ENCODE data around the gene FBXO36. TPM values are rescaled to one million over a fixed set of nuclear protein-coding genes. Genes with fewer than 3 reads are reported as not detected.

FBXO36 gene
- 0.87 TPM for polyA plus RNA-seq (2012; ENCODE audit: low read depth, missing spikeins)

- peak; percentile 76 for DNase-seq (ENCODE audit: insufficient read length, low spot score)
- peak; percentile 69 for FAIRE-seq
Measured at GRCh38 chr2:229922449-229923386, at the start of gene FBXO36. TSS of gene FBXO36 (plus strand) at chr2:229922503. CDS start at chr2:229922514, 11 bp downstream.

GRCh38 chr2:229873123-229873581 lies 49.2 kb upstream of the FBXO36 start:
- TF ChIP-seq POLR2AphosphoS5 (IDR thresholded peaks at IDR 0.05; ENCODE audit: low read depth, low read length) = no peak
- DNase-seq (ENCODE audit: insufficient read length, low spot score) = no peak
- FAIRE-seq = peak; percentile 50

More at GRCh38 chr2:229922449-229923386, at the start of gene FBXO36:
- TF ChIP-seq PAX5 (IDR thresholded peaks at IDR 0.05; ENCODE audit: insufficient read depth, low read length, severe bottlenecking) (no peak), SPI1 (IDR thresholded peaks at IDR 0.05; ENCODE audit: low read depth, low read length) (no peak), POLR2A (IDR thresholded peaks at IDR 0.05; ENCODE audit: low read depth, low read length) (no peak), TAF1 (IDR thresholded peaks at IDR 0.05; ENCODE audit: low read depth, low read length) (no peak), POLR2AphosphoS5 (IDR thresholded peaks at IDR 0.05; ENCODE audit: low read depth, low read length) (no peak), POU2F2 (IDR thresholded peaks at IDR 0.05; ENCODE audit: low read depth, low read length) (no peak)

GRCh38 chr2:229874647-229875046 lies 47.7 kb upstream of the FBXO36 start:
- DNase-seq (ENCODE audit: insufficient read length, low spot score) (no peak), FAIRE-seq (no peak)
- no peak for TF ChIP-seq PAX5 (IDR thresholded peaks at IDR 0.05; ENCODE audit: insufficient read depth, low read length, severe bottlenecking)
- TF ChIP-seq POLR2A (IDR thresholded peaks at IDR 0.05; ENCODE audit: low read depth, low read length) = no peak
- no peak for TF ChIP-seq POU2F2 (IDR thresholded peaks at IDR 0.05; ENCODE audit: low read depth, low read length)
- no peak for TF ChIP-seq POLR2AphosphoS5 (IDR thresholded peaks at IDR 0.05; ENCODE audit: low read depth, low read length)
- no peak for TF ChIP-seq TAF1 (IDR thresholded peaks at IDR 0.05; ENCODE audit: low read depth, low read length)
- no peak for TF ChIP-seq SPI1 (IDR thresholded peaks at IDR 0.05; ENCODE audit: low read depth, low read length)

- DNase-seq (ENCODE audit: insufficient read length, low spot score) (no peak), FAIRE-seq (no peak)
- TF ChIP-seq TAF1 (IDR thresholded peaks at IDR 0.05; ENCODE audit: low read depth, low read length) (no peak), PAX5 (IDR thresholded peaks at IDR 0.05; ENCODE audit: insufficient read depth, low read length, severe bottlenecking) (no peak)
Measured at GRCh38 chr2:229875549-229875948, 46.8 kb upstream of the FBXO36 start.

GRCh38 chr2:229879191-229879950 lies 42.9 kb upstream of the FBXO36 start:
- DNase-seq (ENCODE audit: insufficient read length, low spot score) (no peak), FAIRE-seq (no peak)
- TF ChIP-seq POU2F2 (IDR thresholded peaks at IDR 0.05; ENCODE audit: low read depth, low read length) (no peak), POLR2AphosphoS5 (IDR thresholded peaks at IDR 0.05; ENCODE audit: low read depth, low read length) (no peak), POLR2A (IDR thresholded peaks at IDR 0.05; ENCODE audit: low read depth, low read length) (no peak), SPI1 (IDR thresholded peaks at IDR 0.05; ENCODE audit: low read depth, low read length) (no peak), TAF1 (IDR thresholded peaks at IDR 0.05; ENCODE audit: low read depth, low read length) (no peak), PAX5 (IDR thresholded peaks at IDR 0.05; ENCODE audit: insufficient read depth, low read length, severe bottlenecking) (no peak)

GRCh38 chr2:229880892-229881586 lies 41.3 kb upstream of the FBXO36 start:
- DNase-seq (ENCODE audit: insufficient read length, low spot score) (no peak), FAIRE-seq (no peak)
- TF ChIP-seq POLR2AphosphoS5 (IDR thresholded peaks at IDR 0.05; ENCODE audit: low read depth, low read length) (no peak), POLR2A (IDR thresholded peaks at IDR 0.05; ENCODE audit: low read depth, low read length) (no peak), TAF1 (IDR thresholded peaks at IDR 0.05; ENCODE audit: low read depth, low read length) (no peak), PAX5 (IDR thresholded peaks at IDR 0.05; ENCODE audit: insufficient read depth, low read length, severe bottlenecking) (no peak), SPI1 (IDR thresholded peaks at IDR 0.05; ENCODE audit: low read depth, low read length) (no peak), POU2F2 (IDR thresholded peaks at IDR 0.05; ENCODE audit: low read depth, low read length) (no peak)

- TF ChIP-seq POLR2AphosphoS5 (IDR thresholded peaks at IDR 0.05; ENCODE audit: low read depth, low read length) = no peak
- no peak for TF ChIP-seq SPI1 (IDR thresholded peaks at IDR 0.05; ENCODE audit: low read depth, low read length)
- TF ChIP-seq POLR2A (IDR thresholded peaks at IDR 0.05; ENCODE audit: low read depth, low read length) = no peak
- no peak for TF ChIP-seq POU2F2 (IDR thresholded peaks at IDR 0.05; ENCODE audit: low read depth, low read length)
- no peak for TF ChIP-seq PAX5 (IDR thresholded peaks at IDR 0.05; ENCODE audit: insufficient read depth, low read length, severe bottlenecking)
- TF ChIP-seq TAF1 (IDR thresholded peaks at IDR 0.05; ENCODE audit: low read depth, low read length) = no peak
- FAIRE-seq (no peak), DNase-seq (ENCODE audit: insufficient read length, low spot score) (no peak)
Measured at GRCh38 chr2:229882583-229882982, 39.7 kb upstream of the FBXO36 start.

GRCh38 chr2:229884775-229885699 lies 37.3 kb upstream of the FBXO36 start:
- FAIRE-seq = peak; percentile 45
- DNase-seq (ENCODE audit: insufficient read length, low spot score) = no peak
- no peak for TF ChIP-seq POLR2AphosphoS5 (IDR thresholded peaks at IDR 0.05; ENCODE audit: low read depth, low read length)
- no peak for TF ChIP-seq POLR2A (IDR thresholded peaks at IDR 0.05; ENCODE audit: low read depth, low read length)
- TF ChIP-seq POU2F2 (IDR thresholded peaks at IDR 0.05; ENCODE audit: low read depth, low read length) = no peak
- no peak for TF ChIP-seq SPI1 (IDR thresholded peaks at IDR 0.05; ENCODE audit: low read depth, low read length)
- no peak for TF ChIP-seq PAX5 (IDR thresholded peaks at IDR 0.05; ENCODE audit: insufficient read depth, low read length, severe bottlenecking)
- TF ChIP-seq TAF1 (IDR thresholded peaks at IDR 0.05; ENCODE audit: low read depth, low read length) = no peak
